K562 (cell line): ENCODE results near the gene GIPR. TPM values are rescaled to one million over a fixed set of nuclear protein-coding genes. Genes with fewer than 3 reads are reported as not detected.

Experiments used
- HMGN3 ChIP-seq: IDR thresholded peaks from 2 replicates; pipeline ENCODE4 v1.6.1; 2011; ENCODE audit warnings: borderline replicate concordance, low read depth, mild to moderate bottlenecking, mixed read lengths, low read length; ENCODE audit not compliant: insufficient read length; ENCODE audit errors: extremely low read depth
- MAFG ChIP-seq: fragments of 450-650 bp; conservative IDR thresholded peaks from 2 replicates; pipeline ENCODE4 v1.6.1; 2016; ENCODE audit warnings: missing genetic modification characterization, missing compliant biosample characterization
- RAD51 ChIP-seq: fragments of 450-650 bp; IDR thresholded peaks from 2 replicates; pipeline ENCODE4 v1.7.1; 2016; ENCODE audit warnings: low read depth, mild to moderate bottlenecking, borderline replicate concordance
- SMAD3 ChIP-seq: fragments of 450-650 bp; formaldehyde crosslinking; conservative IDR thresholded peaks from 2 replicates; pipeline ENCODE4 v1.4.0; 2020; ENCODE audit warnings: mild to moderate bottlenecking
- SREBF1 ChIP-seq: fragments of 150-350 bp; IDR thresholded peaks from 2 replicates; pipeline ENCODE4 v1.6.1; 2014; ENCODE audit warnings: antibody characterized with exemption, low read depth, low read length, borderline replicate concordance
- YY1 ChIP-seq, 3 experiments: IDR thresholded peaks; 2 replicates each; pipeline ENCODE4 v1.6.1; 2011; ENCODE audit warnings: low read length in 2 of 3, mild to moderate bottlenecking in 2 of 3, moderate library complexity in 2 of 3, borderline replicate concordance in 1 of 3, control low read depth in 1 of 3, low read depth in 1 of 3; ENCODE audit not compliant: insufficient read depth in 3 of 3, insufficient replicate concordance in 2 of 3, control insufficient read depth in 1 of 3, insufficient read length in 1 of 3; ENCODE audit errors: extremely low read depth in 1 of 3
- polyA plus RNA-seq, 8 experiments: library from polyadenylated mRNA; depleted of rRNA in 4 of 8; stranded (reverse) in 5 of 8; unstranded in 3 of 8; fragments of >200 nt; fragmentation: Nextera tagmentation in 2 of 8; fragmentation: Illumina TruSeq in 1 of 8; extraction: Ambion mirVana in 2 of 8; extraction: Trizol in 1 of 8; gene quantifications; 2 replicates each; pipeline versions ENCODE4 v1.2.1 to v1.2.3, GENCODE V29; 2011 to 2014; ENCODE audit warnings: inconsistent platforms in 1 of 8, missing spikeins in 1 of 8
- total RNA-seq, 7 experiments: library from RNA; depleted of rRNA in 6 of 7; stranded (reverse); fragments of >200 nt in 6 of 7; fragmentation: Illumina TruSeq in 2 of 7; extraction: Trizol in 2 of 7; gene quantifications; 2 replicates each; pipeline versions ENCODE4 v1.2.1 to v1.2.3, GENCODE V29; 2011 to 2021; ENCODE audit warnings: low replicate concordance in 1 of 7
- TF ChIP-seq, protein P1 (sequence below): fragments of 450-650 bp; IDR thresholded peaks from 2 replicates; pipeline ENCODE4 v1.6.1; 2016; ENCODE audit warnings: mild to moderate bottlenecking, moderate library complexity
- TF ChIP-seq, protein P2 (sequence below): sonication (generic); formaldehyde crosslinking; IDR thresholded peaks from 2 replicates; pipeline ENCODE4 v1.8.0; 2023; ENCODE audit warnings: missing genetic modification reagents, mild to moderate bottlenecking, borderline replicate concordance

GIPR gene
- total and polyA plus RNA-seq, 9 of the 15 experiments (the other 6 are each of a cell fraction or from before 2014, with no cell fraction given): 2.2 to 26.8 (median 12.7) TPM

DNA sequence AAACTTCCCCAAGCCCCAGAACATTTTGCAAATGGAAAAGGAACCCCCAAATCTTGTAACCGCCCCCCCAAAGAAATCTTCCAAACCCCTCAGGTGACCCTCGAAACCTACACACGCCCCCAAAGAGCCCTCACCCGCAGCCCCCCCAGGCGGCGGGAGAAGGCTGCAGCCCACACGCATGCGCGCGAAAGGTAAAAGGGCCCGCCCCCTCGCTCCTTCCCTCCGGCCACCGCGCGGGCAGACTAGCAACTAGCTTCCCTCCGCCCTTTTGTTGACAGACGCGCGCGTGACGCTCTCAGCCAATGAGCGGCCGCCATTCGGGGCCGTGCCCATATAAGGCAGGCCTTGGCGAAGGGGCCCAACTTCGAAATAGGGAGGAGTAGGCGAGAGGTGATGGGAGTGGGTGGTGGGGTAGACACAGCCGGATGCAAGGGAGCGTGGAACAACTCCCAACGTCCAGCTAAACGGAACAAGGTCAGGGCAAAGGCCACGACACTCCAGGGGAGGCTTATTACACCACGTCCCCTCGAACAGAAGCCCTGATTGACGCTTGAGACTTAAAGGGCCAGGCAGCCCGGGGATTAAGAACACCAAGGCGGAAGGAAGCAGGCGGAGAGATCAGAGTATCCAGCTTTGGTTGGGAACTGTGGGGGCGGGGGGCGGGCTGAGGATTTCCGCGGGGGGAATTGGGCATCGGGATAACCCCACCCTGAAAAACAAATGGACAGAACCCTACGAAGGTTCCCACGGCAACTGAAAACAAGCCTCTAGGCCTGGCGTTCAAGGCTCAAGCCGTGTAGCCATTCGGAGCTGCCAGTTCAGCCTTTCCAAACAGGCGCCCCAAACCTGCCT is 49.3 kb downstream of the GIPR start (continued):
- TF ChIP-seq, protein P1, sequence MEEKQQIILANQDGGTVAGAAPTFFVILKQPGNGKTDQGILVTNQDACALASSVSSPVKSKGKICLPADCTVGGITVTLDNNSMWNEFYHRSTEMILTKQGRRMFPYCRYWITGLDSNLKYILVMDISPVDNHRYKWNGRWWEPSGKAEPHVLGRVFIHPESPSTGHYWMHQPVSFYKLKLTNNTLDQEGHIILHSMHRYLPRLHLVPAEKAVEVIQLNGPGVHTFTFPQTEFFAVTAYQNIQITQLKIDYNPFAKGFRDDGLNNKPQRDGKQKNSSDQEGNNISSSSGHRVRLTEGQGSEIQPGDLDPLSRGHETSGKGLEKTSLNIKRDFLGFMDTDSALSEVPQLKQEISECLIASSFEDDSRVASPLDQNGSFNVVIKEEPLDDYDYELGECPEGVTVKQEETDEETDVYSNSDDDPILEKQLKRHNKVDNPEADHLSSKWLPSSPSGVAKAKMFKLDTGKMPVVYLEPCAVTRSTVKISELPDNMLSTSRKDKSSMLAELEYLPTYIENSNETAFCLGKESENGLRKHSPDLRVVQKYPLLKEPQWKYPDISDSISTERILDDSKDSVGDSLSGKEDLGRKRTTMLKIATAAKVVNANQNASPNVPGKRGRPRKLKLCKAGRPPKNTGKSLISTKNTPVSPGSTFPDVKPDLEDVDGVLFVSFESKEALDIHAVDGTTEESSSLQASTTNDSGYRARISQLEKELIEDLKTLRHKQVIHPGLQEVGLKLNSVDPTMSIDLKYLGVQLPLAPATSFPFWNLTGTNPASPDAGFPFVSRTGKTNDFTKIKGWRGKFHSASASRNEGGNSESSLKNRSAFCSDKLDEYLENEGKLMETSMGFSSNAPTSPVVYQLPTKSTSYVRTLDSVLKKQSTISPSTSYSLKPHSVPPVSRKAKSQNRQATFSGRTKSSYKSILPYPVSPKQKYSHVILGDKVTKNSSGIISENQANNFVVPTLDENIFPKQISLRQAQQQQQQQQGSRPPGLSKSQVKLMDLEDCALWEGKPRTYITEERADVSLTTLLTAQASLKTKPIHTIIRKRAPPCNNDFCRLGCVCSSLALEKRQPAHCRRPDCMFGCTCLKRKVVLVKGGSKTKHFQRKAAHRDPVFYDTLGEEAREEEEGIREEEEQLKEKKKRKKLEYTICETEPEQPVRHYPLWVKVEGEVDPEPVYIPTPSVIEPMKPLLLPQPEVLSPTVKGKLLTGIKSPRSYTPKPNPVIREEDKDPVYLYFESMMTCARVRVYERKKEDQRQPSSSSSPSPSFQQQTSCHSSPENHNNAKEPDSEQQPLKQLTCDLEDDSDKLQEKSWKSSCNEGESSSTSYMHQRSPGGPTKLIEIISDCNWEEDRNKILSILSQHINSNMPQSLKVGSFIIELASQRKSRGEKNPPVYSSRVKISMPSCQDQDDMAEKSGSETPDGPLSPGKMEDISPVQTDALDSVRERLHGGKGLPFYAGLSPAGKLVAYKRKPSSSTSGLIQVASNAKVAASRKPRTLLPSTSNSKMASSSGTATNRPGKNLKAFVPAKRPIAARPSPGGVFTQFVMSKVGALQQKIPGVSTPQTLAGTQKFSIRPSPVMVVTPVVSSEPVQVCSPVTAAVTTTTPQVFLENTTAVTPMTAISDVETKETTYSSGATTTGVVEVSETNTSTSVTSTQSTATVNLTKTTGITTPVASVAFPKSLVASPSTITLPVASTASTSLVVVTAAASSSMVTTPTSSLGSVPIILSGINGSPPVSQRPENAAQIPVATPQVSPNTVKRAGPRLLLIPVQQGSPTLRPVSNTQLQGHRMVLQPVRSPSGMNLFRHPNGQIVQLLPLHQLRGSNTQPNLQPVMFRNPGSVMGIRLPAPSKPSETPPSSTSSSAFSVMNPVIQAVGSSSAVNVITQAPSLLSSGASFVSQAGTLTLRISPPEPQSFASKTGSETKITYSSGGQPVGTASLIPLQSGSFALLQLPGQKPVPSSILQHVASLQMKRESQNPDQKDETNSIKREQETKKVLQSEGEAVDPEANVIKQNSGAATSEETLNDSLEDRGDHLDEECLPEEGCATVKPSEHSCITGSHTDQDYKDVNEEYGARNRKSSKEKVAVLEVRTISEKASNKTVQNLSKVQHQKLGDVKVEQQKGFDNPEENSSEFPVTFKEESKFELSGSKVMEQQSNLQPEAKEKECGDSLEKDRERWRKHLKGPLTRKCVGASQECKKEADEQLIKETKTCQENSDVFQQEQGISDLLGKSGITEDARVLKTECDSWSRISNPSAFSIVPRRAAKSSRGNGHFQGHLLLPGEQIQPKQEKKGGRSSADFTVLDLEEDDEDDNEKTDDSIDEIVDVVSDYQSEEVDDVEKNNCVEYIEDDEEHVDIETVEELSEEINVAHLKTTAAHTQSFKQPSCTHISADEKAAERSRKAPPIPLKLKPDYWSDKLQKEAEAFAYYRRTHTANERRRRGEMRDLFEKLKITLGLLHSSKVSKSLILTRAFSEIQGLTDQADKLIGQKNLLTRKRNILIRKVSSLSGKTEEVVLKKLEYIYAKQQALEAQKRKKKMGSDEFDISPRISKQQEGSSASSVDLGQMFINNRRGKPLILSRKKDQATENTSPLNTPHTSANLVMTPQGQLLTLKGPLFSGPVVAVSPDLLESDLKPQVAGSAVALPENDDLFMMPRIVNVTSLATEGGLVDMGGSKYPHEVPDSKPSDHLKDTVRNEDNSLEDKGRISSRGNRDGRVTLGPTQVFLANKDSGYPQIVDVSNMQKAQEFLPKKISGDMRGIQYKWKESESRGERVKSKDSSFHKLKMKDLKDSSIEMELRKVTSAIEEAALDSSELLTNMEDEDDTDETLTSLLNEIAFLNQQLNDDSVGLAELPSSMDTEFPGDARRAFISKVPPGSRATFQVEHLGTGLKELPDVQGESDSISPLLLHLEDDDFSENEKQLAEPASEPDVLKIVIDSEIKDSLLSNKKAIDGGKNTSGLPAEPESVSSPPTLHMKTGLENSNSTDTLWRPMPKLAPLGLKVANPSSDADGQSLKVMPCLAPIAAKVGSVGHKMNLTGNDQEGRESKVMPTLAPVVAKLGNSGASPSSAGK: no peak; the same call in 1 of the 2 replicates
- TF ChIP-seq SMAD3 (CRISPR knock-in tag) (peak; percentile 23; the same call in 1 of the 2 replicates), HMGN3 (peak; percentile 97), YY1 (IDR thresholded peaks at IDR 0.05; ENCODE audit: borderline replicate concordance in 1 of 3, control insufficient read depth in 1 of 3, extremely low read depth in 1 of 3, insufficient read depth in 3 of 3, insufficient read length in 1 of 3, insufficient replicate concordance in 2 of 3, low read depth in 1 of 3, low read length in 2 of 3) (peak in 1 of 3 experiments; percentile 83), SREBF1 (peak; percentile 84), MAFG (tag) (no peak), RAD51 (peak; percentile 92)
- TF ChIP-seq, protein P2, sequence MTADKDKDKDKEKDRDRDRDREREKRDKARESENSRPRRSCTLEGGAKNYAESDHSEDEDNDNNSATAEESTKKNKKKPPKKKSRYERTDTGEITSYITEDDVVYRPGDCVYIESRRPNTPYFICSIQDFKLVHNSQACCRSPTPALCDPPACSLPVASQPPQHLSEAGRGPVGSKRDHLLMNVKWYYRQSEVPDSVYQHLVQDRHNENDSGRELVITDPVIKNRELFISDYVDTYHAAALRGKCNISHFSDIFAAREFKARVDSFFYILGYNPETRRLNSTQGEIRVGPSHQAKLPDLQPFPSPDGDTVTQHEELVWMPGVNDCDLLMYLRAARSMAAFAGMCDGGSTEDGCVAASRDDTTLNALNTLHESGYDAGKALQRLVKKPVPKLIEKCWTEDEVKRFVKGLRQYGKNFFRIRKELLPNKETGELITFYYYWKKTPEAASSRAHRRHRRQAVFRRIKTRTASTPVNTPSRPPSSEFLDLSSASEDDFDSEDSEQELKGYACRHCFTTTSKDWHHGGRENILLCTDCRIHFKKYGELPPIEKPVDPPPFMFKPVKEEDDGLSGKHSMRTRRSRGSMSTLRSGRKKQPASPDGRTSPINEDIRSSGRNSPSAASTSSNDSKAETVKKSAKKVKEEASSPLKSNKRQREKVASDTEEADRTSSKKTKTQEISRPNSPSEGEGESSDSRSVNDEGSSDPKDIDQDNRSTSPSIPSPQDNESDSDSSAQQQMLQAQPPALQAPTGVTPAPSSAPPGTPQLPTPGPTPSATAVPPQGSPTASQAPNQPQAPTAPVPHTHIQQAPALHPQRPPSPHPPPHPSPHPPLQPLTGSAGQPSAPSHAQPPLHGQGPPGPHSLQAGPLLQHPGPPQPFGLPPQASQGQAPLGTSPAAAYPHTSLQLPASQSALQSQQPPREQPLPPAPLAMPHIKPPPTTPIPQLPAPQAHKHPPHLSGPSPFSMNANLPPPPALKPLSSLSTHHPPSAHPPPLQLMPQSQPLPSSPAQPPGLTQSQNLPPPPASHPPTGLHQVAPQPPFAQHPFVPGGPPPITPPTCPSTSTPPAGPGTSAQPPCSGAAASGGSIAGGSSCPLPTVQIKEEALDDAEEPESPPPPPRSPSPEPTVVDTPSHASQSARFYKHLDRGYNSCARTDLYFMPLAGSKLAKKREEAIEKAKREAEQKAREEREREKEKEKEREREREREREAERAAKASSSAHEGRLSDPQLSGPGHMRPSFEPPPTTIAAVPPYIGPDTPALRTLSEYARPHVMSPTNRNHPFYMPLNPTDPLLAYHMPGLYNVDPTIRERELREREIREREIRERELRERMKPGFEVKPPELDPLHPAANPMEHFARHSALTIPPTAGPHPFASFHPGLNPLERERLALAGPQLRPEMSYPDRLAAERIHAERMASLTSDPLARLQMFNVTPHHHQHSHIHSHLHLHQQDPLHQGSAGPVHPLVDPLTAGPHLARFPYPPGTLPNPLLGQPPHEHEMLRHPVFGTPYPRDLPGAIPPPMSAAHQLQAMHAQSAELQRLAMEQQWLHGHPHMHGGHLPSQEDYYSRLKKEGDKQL (CRISPR knock-in tag): no peak
